IMR-90 (cell line): Measurements from ENCODE around the gene PYGO2. TPM values are rescaled to one million over a fixed set of nuclear protein-coding genes. Genes with fewer than 3 reads are reported as not detected.
A peak's percentile ranks its signal among the peaks of the same experiment; 100 is the strongest.

ENCODE experiments used
- ATAC-seq: fragments of 200-7000 bp; cut with Tn5 transposase; 2 replicates; pipeline ENCODE4 v1.9.1; 2020; ENCODE audit warnings: low read depth, mild to moderate bottlenecking, moderate library complexity
- BruUV-seq: library from RNA; stranded (reverse); fragments of 400-500 nt; replicated peaks from 2 replicates; lab custom pipeline; 2021; lab: Mats Ljungman, UMichigan
- CTCF ChIA-PET: fragments of 300-600 bp; formaldehyde crosslinking; extraction: SDS; loops from one replicate; lab custom pipeline; 2021; ENCODE audit warnings: antibody characterized with exemption; lab: Yijun Ruan, JAX
- POLR2A ChIA-PET: fragments of 300-600 bp; sonication (Branson Sonifier 250); formaldehyde crosslinking; loops from one replicate; lab custom pipeline; 2022; ENCODE audit warnings: antibody characterized with exemption; ENCODE audit not compliant: unreplicated experiment; lab: Charles Lee
- DNase-seq: peaks from one replicate; pipeline ENCODE4 v3.0.0; 2013
- H2AFZ ChIP-seq: replicated peaks from 2 replicates; pipeline ENCODE3; 2013; ENCODE audit warnings: low read length, mild to moderate bottlenecking; ENCODE audit not compliant: poor library complexity
- H2AK5ac ChIP-seq: 2 replicates; pipeline ENCODE4 v1.6.1; 2013; ENCODE audit warnings: low read depth, low read length, inconsistent platforms
- H2AK9ac ChIP-seq: replicated peaks from 2 replicates; pipeline ENCODE3; 2013; ENCODE audit warnings: mild to moderate bottlenecking, low read depth, low read length, moderate library complexity; ENCODE audit not compliant: poor library complexity
- H2BK120ac ChIP-seq: 2 replicates; pipeline ENCODE4 v1.6.1; 2013; ENCODE audit warnings: low read depth, low read length, inconsistent platforms
- H2BK15ac ChIP-seq: 3 replicates; pipeline ENCODE4 v1.6.1; 2013; ENCODE audit warnings: low read depth, low read length, inconsistent platforms
- H2BK20ac ChIP-seq: 2 replicates; pipeline ENCODE4 v1.6.1; 2013; ENCODE audit warnings: low read depth, mild to moderate bottlenecking, inconsistent platforms, low read length, moderate library complexity
- H2BK5ac ChIP-seq: 2 replicates; pipeline ENCODE4 v1.6.1; 2013; ENCODE audit warnings: mild to moderate bottlenecking, low read depth, low read length, inconsistent platforms; ENCODE audit not compliant: poor library complexity, severe bottlenecking
- H3K14ac ChIP-seq: replicated peaks from 2 replicates; pipeline ENCODE4 v1.6.1; 2013; ENCODE audit warnings: low read depth, low read length, inconsistent platforms
- H3K18ac ChIP-seq: 2 replicates; pipeline ENCODE4 v1.6.1; 2013; ENCODE audit warnings: low read depth, low read length, control low read depth
- H3K23ac ChIP-seq: 2 replicates; pipeline ENCODE4 v1.6.1; 2013; ENCODE audit warnings: low read depth, low read length, inconsistent platforms
- H3K27ac ChIP-seq: 2 replicates; pipeline ENCODE4 v1.5.1; 2013; ENCODE audit warnings: mild to moderate bottlenecking, control low read depth, low read length; ENCODE audit not compliant: insufficient read depth
- H3K27me3 ChIP-seq: 2 replicates; pipeline ENCODE4 v1.6.1; 2013; ENCODE audit warnings: low read length; ENCODE audit not compliant: control insufficient read depth, insufficient read depth
- H3K36me3 ChIP-seq: 2 replicates; pipeline ENCODE4 v1.6.1; 2013; ENCODE audit warnings: low read length, mixed read lengths; ENCODE audit not compliant: control insufficient read depth, insufficient read depth
- H3K4ac ChIP-seq: 2 replicates; pipeline ENCODE4 v1.6.1; 2013; ENCODE audit warnings: low read depth, low read length, inconsistent platforms
- H3K4me1 ChIP-seq: 2 replicates; pipeline ENCODE4 v1.6.1; 2013; ENCODE audit warnings: low read length, mixed read lengths; ENCODE audit not compliant: control insufficient read depth, insufficient read depth
- H3K4me2 ChIP-seq: 2 replicates; pipeline ENCODE4 v1.6.1; 2013; ENCODE audit warnings: low read depth, mild to moderate bottlenecking, control low read depth, low read length, moderate library complexity
- H3K4me3 ChIP-seq: 2 replicates; pipeline ENCODE4 v1.5.1; 2013; ENCODE audit warnings: low read depth, mild to moderate bottlenecking, control low read depth, low read length, moderate library complexity; ENCODE audit not compliant: insufficient read depth
- H3K56ac ChIP-seq: 2 replicates; pipeline ENCODE4 v1.6.1; 2013; ENCODE audit warnings: low read length, inconsistent platforms; ENCODE audit not compliant: insufficient read depth; ENCODE audit errors: extremely low read depth
- H3K79me1 ChIP-seq, 2 experiments: 2 replicates each; pipeline ENCODE4 v1.6.1; 2013; ENCODE audit warnings: low read length in 2 of 2, inconsistent platforms in 1 of 2, low read depth in 1 of 2
- H3K9ac ChIP-seq: 2 replicates; pipeline ENCODE4 v1.6.1; 2013; ENCODE audit warnings: low read depth, low read length, control low read depth
- H3K9me1 ChIP-seq: 2 replicates; pipeline ENCODE4 v1.6.1; 2013; ENCODE audit warnings: low read length, inconsistent platforms; ENCODE audit not compliant: insufficient read depth
- H3K9me3 ChIP-seq: 2 replicates; pipeline ENCODE4 v1.6.1; 2013; ENCODE audit warnings: low read length; ENCODE audit not compliant: control insufficient read depth, insufficient read depth
- H4K20me1 ChIP-seq: 2 replicates; pipeline ENCODE4 v1.6.1; 2013; ENCODE audit warnings: low read length, inconsistent platforms; ENCODE audit not compliant: insufficient read depth
- H4K5ac ChIP-seq: 2 replicates; pipeline ENCODE4 v1.6.1; 2013; ENCODE audit warnings: mild to moderate bottlenecking, low read depth, low read length, control low read depth
- H4K8ac ChIP-seq, 2 experiments: 2 replicates each; pipeline ENCODE4 v1.6.1; 2013; ENCODE audit warnings: low read depth in 2 of 2, low read length in 2 of 2, control low read depth in 1 of 2, inconsistent platforms in 1 of 2
- H4K91ac ChIP-seq: 2 replicates; pipeline ENCODE4 v1.6.1; 2013; ENCODE audit warnings: low read depth, low read length, inconsistent platforms; ENCODE audit not compliant: insufficient read depth
- BHLHE40 ChIP-seq: fragments of 150-350 bp; IDR thresholded peaks from 2 replicates; pipeline ENCODE4 v1.6.1; 2016; ENCODE audit warnings: mild to moderate bottlenecking, low read depth, low read length
- MAFK ChIP-seq: IDR thresholded peaks from 2 replicates; pipeline ENCODE4 v1.6.1; 2012; ENCODE audit warnings: low read depth, low read length, improper control_type of control experiment
- MAZ ChIP-seq: IDR thresholded peaks from 2 replicates; pipeline ENCODE4 v1.6.1; 2012; ENCODE audit warnings: low read depth, mild to moderate bottlenecking, low read length, improper control_type of control experiment, moderate library complexity, borderline replicate concordance
- RAD21 ChIP-seq: IDR thresholded peaks from 2 replicates; pipeline ENCODE4 v1.6.1; 2012; ENCODE audit warnings: low read length, improper control_type of control experiment
- RCOR1 ChIP-seq: IDR thresholded peaks from 2 replicates; pipeline ENCODE4 v1.6.1; 2012; ENCODE audit warnings: mild to moderate bottlenecking, low read length, improper control_type of control experiment; ENCODE audit not compliant: insufficient replicate concordance
- SMC3 ChIP-seq: fragments of 150-350 bp; IDR thresholded peaks from 2 replicates; pipeline ENCODE4 v1.6.1; 2016; ENCODE audit warnings: low read depth, mild to moderate bottlenecking, antibody characterized with exemption, low read length, moderate library complexity
- WGBS, 2 experiments: methylation state at CpG; one replicate each; pipeline versions ENCODE4 v1.1.5 to v1.1.7; 2013; ENCODE audit warnings: missing lambda C conversion rate in 2 of 2; ENCODE audit not compliant: insufficient read length in 1 of 2; ENCODE audit errors: extremely low coverage in 2 of 2; 5-methylcytosine and 5-hydroxymethylcytosine counted together
- dilution Hi-C: fragments of 300-500 bp; cut with HindIII; formaldehyde crosslinking; loops from one replicate; pipeline ENCODE4 v1.14.3; 2018; ENCODE audit warnings: low sequenced_read_pairs; ENCODE audit not compliant: unreplicated experiment
- in situ Hi-C: fragments of 300-500 bp; cut with MboI; formaldehyde crosslinking; loops from 3 replicates; pipeline ENCODE4 v1.14.3; 2019; ENCODE audit warnings: low sequenced_read_pairs, inconsistent platforms, mixed read lengths
- intact Hi-C: fragments of 100-400 bp; cut with micrococcal nuclease; formaldehyde crosslinking; loops from 2 replicates; pipeline ENCODE4 v1.10.0; 2022
- polyA plus RNA-seq, 3 experiments: library from polyadenylated mRNA; depleted of rRNA; stranded (reverse); fragments of >200 nt; gene quantifications; 2 replicates each; pipeline ENCODE4 v1.2.3, GENCODE V29; 2012; ENCODE audit warnings: low replicate concordance in 1 of 3
- total RNA-seq: library from RNA; depleted of rRNA; stranded (reverse); fragments of >200 nt; gene quantifications from 2 replicates; pipeline ENCODE4 v1.2.3, GENCODE V29; 2012

Gene PYGO2
- total and polyA plus RNA-seq, 2 of the 4 experiments (the other 2 are of a cell fraction): 5.4 to 14.8 TPM

DNA sequence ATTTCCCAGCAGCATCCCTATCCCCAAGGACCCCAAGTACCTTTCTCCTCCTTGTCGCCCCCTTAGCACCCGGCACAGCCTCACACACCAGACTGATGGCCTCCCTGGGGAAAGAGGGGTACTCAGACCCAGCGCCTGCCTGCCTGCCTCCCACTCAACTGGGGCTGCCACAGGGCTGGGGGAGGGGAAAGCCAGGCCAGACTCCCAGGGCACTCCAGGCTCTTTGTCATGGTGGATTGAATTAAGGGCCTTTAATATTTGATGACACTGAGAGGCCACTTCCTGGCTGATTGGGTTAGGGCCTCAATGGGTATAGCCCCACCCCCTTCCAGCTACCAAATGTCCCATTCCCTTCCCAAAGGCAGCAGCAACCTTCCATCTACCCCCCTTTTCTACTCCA, 7.1 kb upstream of the PYGO2 start:
- H2AK9ac ChIP-seq: peak overlapping the region; percentile 99
- no peak overlapping the region for H2BK15ac ChIP-seq
- CTCF ChIA-PET: interaction anchor here (1.2 kb wide), 1 partner anchor 49 kb away, joined by 3 read pairs; no protein-coding TSS in a partner anchor
- dilution Hi-C loops: no loop called here
- peak overlapping the region; percentile 92 for H3K4ac ChIP-seq
- no peak overlapping the region for H2AFZ ChIP-seq
- no peaks in the 10 kb centered on the region for H3K9me3 ChIP-seq
- peaks cover 7% of the 10 kb centered on the region for H3K9me1 ChIP-seq
- DNase-seq: no peak
- in situ Hi-C loops: no loop called here
- no peak for ATAC-seq
- no TSS peak for BruUV-seq
- no peaks in the 10 kb centered on the region for H3K27me3 ChIP-seq
- peak overlapping the region; percentile 65 for H3K4me3 ChIP-seq
- H2AK5ac ChIP-seq: peak overlapping the region; percentile 49; the same call in 1 of the 2 replicates
- peaks cover 23 to 71% of the 10 kb centered on the region in 2 experiments for H3K79me1 ChIP-seq
- H4K5ac ChIP-seq: no peak overlapping the region
- peaks cover 18% of the 10 kb centered on the region for H3K4me1 ChIP-seq
- no peak overlapping the region for H4K8ac ChIP-seq
- no peak overlapping the region for H3K56ac ChIP-seq
- peak overlapping the region; percentile 87 for H2BK5ac ChIP-seq
- peak overlapping the region; percentile 85; the same call in 1 of the 2 replicates for H3K23ac ChIP-seq
- H3K4me2 ChIP-seq: peak overlapping the region; percentile 97
- WGBS, 2 experiments: no CpG with 5 or more reads among the region's 3 CpGs
- no peak overlapping the region for H4K91ac ChIP-seq
- intact Hi-C loops: no loop called here
- TF ChIP-seq MAZ (no peak), BHLHE40 (no peak), RAD21 (no peak), SMC3 (no peak), RCOR1 (no peak), MAFK (no peak)
- no peak overlapping the region for H2BK20ac ChIP-seq
- peaks cover 44% of the 10 kb centered on the region for H3K36me3 ChIP-seq
- peaks cover 47% of the 10 kb centered on the region for H4K20me1 ChIP-seq
- H3K27ac ChIP-seq: peak overlapping the region; percentile 84
- no peak overlapping the region for H2BK120ac ChIP-seq
- peak overlapping the region; percentile 87 for H3K9ac ChIP-seq
- POLR2A ChIA-PET: no interaction called here
- peak overlapping the region; percentile 95 for H3K14ac ChIP-seq
- H3K18ac ChIP-seq: no peak overlapping the region
